ENCODE measurements around the gene FZD4. TPM values are rescaled to one million over a fixed set of nuclear protein-coding genes. Genes with fewer than 3 reads are reported as not detected.
"Not testable (repeated sequence)": the region's sequence is repeated elsewhere in the genome, so short reads cannot be mapped to it uniquely, and the experiment has no call there.

The FZD4 gene
- total RNA-seq, 1 experiment from 2014 or later = 4.5 TPM

- H2BK5ac ChIP-seq (ENCODE audit: insufficient read length, low read length) = no peak overlapping the region
- H4K91ac ChIP-seq (ENCODE audit: insufficient read length, low read depth, low read length) = no peak overlapping the region
- no peaks in the 10 kb centered on the region for H3K79me2 ChIP-seq (ENCODE audit: insufficient read depth, low read length)
- no peak overlapping the region for H3T11ph ChIP-seq (ENCODE audit: low read length)
- no peak overlapping the region for H2BK12ac ChIP-seq (ENCODE audit: insufficient read length, low read depth, low read length)
- WGBS (ENCODE audit: extremely low coverage, insufficient read length, low lambda C conversion rate) = no CpG with 5 or more reads among the region's 6 CpGs
- no peaks in the 10 kb centered on the region for H3K23me2 ChIP-seq (ENCODE audit: insufficient read length, low read depth, low read length, poor library complexity, severe bottlenecking)
- no peak for TF ChIP-seq CTCF (conservative IDR thresholded peaks at IDR 0.05)
- H4K5ac ChIP-seq (ENCODE audit: insufficient read length, low read depth, low read length) = no peak overlapping the region
- no peak overlapping the region for H3K9ac ChIP-seq (ENCODE audit: extremely low read depth, insufficient read length, low read length)
- no peak for DNase-seq
- H2AK5ac ChIP-seq (ENCODE audit: insufficient read length, low read length) = no peak overlapping the region
- no peak overlapping the region for H3K23ac ChIP-seq (ENCODE audit: insufficient read length, low read depth, low read length)
- no peak overlapping the region for H2AFZ ChIP-seq (ENCODE audit: low read length)
- no peak overlapping the region for H4K8ac ChIP-seq (replicated peaks; ENCODE audit: insufficient read length, low read depth, low read length)
- no peaks in the 10 kb centered on the region; the same call in 1 of the 2 replicates for H3K4me1 ChIP-seq (ENCODE audit: insufficient read depth, low read length)
- no peak overlapping the region for H2BK120ac ChIP-seq (ENCODE audit: low read depth, low read length, poor library complexity, severe bottlenecking)
- Mint-ChIP-seq H3K36me3 (ENCODE audit: insufficient read depth in 1 of 3, low read depth in 3 of 3) (no peaks in the 10 kb centered on the region), H3K4me3 (no peak overlapping the region), H3K4me1 (peaks cover 40 to 42% of the 10 kb centered on the region in 2 experiments), H3K27me3 (ENCODE audit: low read depth) (no peaks in the 10 kb centered on the region), H3K9me3 (no peaks in the 10 kb centered on the region), H3K27ac (peak overlapping the region in 1 of 3 experiments; percentile 61; a peak in 3 of 7 replicates)
- H3K27me3 ChIP-seq (ENCODE audit: insufficient read depth, low read length) = no peaks in the 10 kb centered on the region
- H3K4me2 ChIP-seq (ENCODE audit: insufficient read depth, insufficient read length, low read length) = no peak overlapping the region
- no peaks in the 10 kb centered on the region for H3K9me3 ChIP-seq (ENCODE audit: control insufficient read depth, low read depth, low read length)
- no peak overlapping the region for H2BK15ac ChIP-seq (ENCODE audit: low read depth, low read length)
- no peaks in the 10 kb centered on the region for H3K79me1 ChIP-seq (ENCODE audit: insufficient read depth, low read depth, low read length, poor library complexity, severe bottlenecking)
- no peak overlapping the region for H3K56ac ChIP-seq (ENCODE audit: insufficient read length, low read depth, low read length)
- no peak overlapping the region for H3K18ac ChIP-seq (ENCODE audit: insufficient read length, low read depth, low read length)
- H3K14ac ChIP-seq (ENCODE audit: insufficient read depth, low read length) = no peak overlapping the region
- H4K20me1 ChIP-seq (ENCODE audit: control insufficient read depth, insufficient read depth, insufficient read length) = no peaks in the 10 kb centered on the region
- H3K4ac ChIP-seq (ENCODE audit: low read depth, low read length) = no peak overlapping the region
- no peak overlapping the region for H3K27ac ChIP-seq (ENCODE audit: insufficient read length, low read depth, low read length)
- no peak overlapping the region for H2BK20ac ChIP-seq (ENCODE audit: low read depth, low read length, poor library complexity, severe bottlenecking)
These were observed 16.8 kb downstream of the FZD4 start for GRCh38 chr11:86938203-86938899.

GRCh38 chr11:86937193-86937806 is 17.9 kb downstream of the FZD4 start:
- not testable (repeated sequence) for H3K23ac ChIP-seq (ENCODE audit: insufficient read length, low read depth, low read length); H2AFZ ChIP-seq (ENCODE audit: low read length); H3K9me3 Mint-ChIP-seq; H3K27me3 ChIP-seq (ENCODE audit: insufficient read depth, low read length); H2BK12ac ChIP-seq (ENCODE audit: insufficient read length, low read depth, low read length); H4K91ac ChIP-seq (ENCODE audit: insufficient read length, low read depth, low read length); H3K14ac ChIP-seq (ENCODE audit: insufficient read depth, low read length); H3T11ph ChIP-seq (ENCODE audit: low read length); DNase-seq; H3K36me3 Mint-ChIP-seq (ENCODE audit: insufficient read depth in 1 of 3, low read depth in 3 of 3); H2BK5ac ChIP-seq (ENCODE audit: insufficient read length, low read length); H2AK5ac ChIP-seq (ENCODE audit: insufficient read length, low read length); H2BK15ac ChIP-seq (ENCODE audit: low read depth, low read length); H3K4me3 Mint-ChIP-seq; H4K5ac ChIP-seq (ENCODE audit: insufficient read length, low read depth, low read length); H3K27ac Mint-ChIP-seq; H3K9me3 ChIP-seq (ENCODE audit: control insufficient read depth, low read depth, low read length); H4K8ac ChIP-seq (replicated peaks; ENCODE audit: insufficient read length, low read depth, low read length); H3K56ac ChIP-seq (ENCODE audit: insufficient read length, low read depth, low read length); H3K79me1 ChIP-seq (ENCODE audit: insufficient read depth, low read depth, low read length, poor library complexity, severe bottlenecking); H3K18ac ChIP-seq (ENCODE audit: insufficient read length, low read depth, low read length); H3K4me2 ChIP-seq (ENCODE audit: insufficient read depth, insufficient read length, low read length); H3K4ac ChIP-seq (ENCODE audit: low read depth, low read length); H2BK120ac ChIP-seq (ENCODE audit: low read depth, low read length, poor library complexity, severe bottlenecking); H3K23me2 ChIP-seq (ENCODE audit: insufficient read length, low read depth, low read length, poor library complexity, severe bottlenecking); H4K20me1 ChIP-seq (ENCODE audit: control insufficient read depth, insufficient read depth, insufficient read length); H3K9ac ChIP-seq (ENCODE audit: extremely low read depth, insufficient read length, low read length); H3K4me1 ChIP-seq (ENCODE audit: insufficient read depth, low read length); H3K27me3 Mint-ChIP-seq (ENCODE audit: low read depth); H3K79me2 ChIP-seq (ENCODE audit: insufficient read depth, low read length); H2BK20ac ChIP-seq (ENCODE audit: low read depth, low read length, poor library complexity, severe bottlenecking); H3K27ac ChIP-seq (ENCODE audit: insufficient read length, low read depth, low read length)
- H3K4me1 Mint-ChIP-seq = peaks cover 49 to 50% of the 10 kb centered on the region in 2 experiments
- no CpG with 5 or more reads among the region's 2 CpGs for WGBS (ENCODE audit: extremely low coverage, insufficient read length, low lambda C conversion rate)
